Breast epithelium (tissue), 4 donors: ENCODE measurements around the gene HSPA1A. TPM values are rescaled to one million over a fixed set of nuclear protein-coding genes. Genes with fewer than 3 reads are reported as not detected.
"Not testable (repeated sequence)": the region's sequence is repeated elsewhere in the genome, so short reads cannot be mapped to it uniquely, and the experiment has no call there.

Source experiments
- DNase-seq, 2 donors: peaks; one replicate each; pipeline ENCODE4 v3.0.0-alpha.2; 2019; ENCODE audit warnings: low spot score in 2 of 2
- H3K27ac ChIP-seq, 2 donors: fragments of 200-600 bp; sonication (generic) in 1 of 2; one replicate each; pipeline ENCODE4 v1.5.1; 2016 to 2019; ENCODE audit warnings: mild to moderate bottlenecking in 1 of 2
- H3K27me3 ChIP-seq, 2 donors: fragments of 200-600 bp; sonication (generic) in 1 of 2; one replicate each; pipeline versions ENCODE4 v1.5.1 to v1.6.0; 2017 to 2019; ENCODE audit warnings: control low read depth in 1 of 2, mild to moderate bottlenecking in 1 of 2
- H3K36me3 ChIP-seq: fragments of 200-600 bp; one replicate; pipeline ENCODE4 v1.5.1; 2019
- H3K4me1 ChIP-seq, 2 donors: fragments of 200-600 bp; sonication (generic); one replicate each; pipeline ENCODE4 v1.5.1; 2016 to 2019; ENCODE audit warnings: control low read depth in 1 of 2
- H3K4me3 ChIP-seq, 3 donors: fragments of 200-600 bp; sonication (generic); 1 replicate in 2 of 3; 2 replicates in 1 of 3; pipeline ENCODE4 v1.5.1; 2016 to 2019; ENCODE audit warnings: mild to moderate bottlenecking in 3 of 3, moderate library complexity in 2 of 3
- H3K9me3 ChIP-seq, 2 donors: fragments of 200-600 bp; sonication (generic) in 1 of 2; one replicate each; pipeline ENCODE4 v1.5.1; 2016 to 2019; ENCODE audit warnings: control low read depth in 1 of 2
- POLR2A ChIP-seq: fragments of 450-650 bp; IDR thresholded peaks from one replicate; pipeline ENCODE4 v1.6.1; 2016; ENCODE audit warnings: antibody characterized with exemption, mild to moderate bottlenecking, moderate library complexity
- POLR2AphosphoS5 ChIP-seq, 3 donors: sonication (generic); formaldehyde crosslinking; IDR thresholded peaks; one replicate each; pipeline ENCODE4 v1.6.1; 2017; ENCODE audit warnings: antibody characterized with exemption in 3 of 3
- intact Hi-C: fragments of 100-400 bp; cut with DNase I; formaldehyde crosslinking; loops from one replicate; pipeline ENCODE4 v1.15.1; 2023; ENCODE audit warnings: low total_unique reads
- total RNA-seq, 3 donors: library from RNA; depleted of rRNA; stranded (reverse); fragments of >200 nt; gene quantifications; one replicate each; pipeline ENCODE4 v1.1.0, GENCODE V29; 2016
- TF ChIP-seq, protein P1 (sequence below), 3 donors: fragments of 450-650 bp; IDR thresholded peaks; one replicate each; pipeline ENCODE4 v1.5.1; 2016 to 2017; ENCODE audit warnings: antibody characterized with exemption in 3 of 3, mild to moderate bottlenecking in 3 of 3, moderate library complexity in 3 of 3

The HSPA1A gene
- total RNA-seq, 3 donors from 2014 or later = 136 to 459 (median 202) TPM

DNA sequence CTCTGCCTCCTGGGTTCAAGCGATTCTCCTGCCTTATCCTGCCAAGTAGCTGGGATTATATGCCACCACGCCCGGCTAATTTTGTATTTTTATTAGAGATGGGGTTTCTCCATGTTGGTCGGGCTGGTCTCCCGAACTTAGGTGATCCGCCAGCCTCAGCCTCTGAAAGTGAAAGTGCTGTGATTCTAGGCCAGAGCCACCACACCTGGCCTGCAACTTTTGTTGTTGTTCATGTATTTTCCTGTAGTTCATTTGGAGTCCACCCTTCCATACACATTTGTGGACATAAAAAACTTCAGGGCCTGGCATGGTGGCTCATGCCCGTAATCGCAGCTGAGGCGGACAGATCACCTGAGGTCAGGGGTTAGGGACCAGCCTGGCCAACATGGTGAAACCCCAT is 26.7 kb downstream of the HSPA1A start:
- H3K36me3 ChIP-seq = no peaks in the 10 kb centered on the region
- TF ChIP-seq POLR2AphosphoS5 (IDR thresholded peaks at IDR 0.05) = no peak
- TF ChIP-seq POLR2A = no peak
- TF ChIP-seq, protein P1, sequence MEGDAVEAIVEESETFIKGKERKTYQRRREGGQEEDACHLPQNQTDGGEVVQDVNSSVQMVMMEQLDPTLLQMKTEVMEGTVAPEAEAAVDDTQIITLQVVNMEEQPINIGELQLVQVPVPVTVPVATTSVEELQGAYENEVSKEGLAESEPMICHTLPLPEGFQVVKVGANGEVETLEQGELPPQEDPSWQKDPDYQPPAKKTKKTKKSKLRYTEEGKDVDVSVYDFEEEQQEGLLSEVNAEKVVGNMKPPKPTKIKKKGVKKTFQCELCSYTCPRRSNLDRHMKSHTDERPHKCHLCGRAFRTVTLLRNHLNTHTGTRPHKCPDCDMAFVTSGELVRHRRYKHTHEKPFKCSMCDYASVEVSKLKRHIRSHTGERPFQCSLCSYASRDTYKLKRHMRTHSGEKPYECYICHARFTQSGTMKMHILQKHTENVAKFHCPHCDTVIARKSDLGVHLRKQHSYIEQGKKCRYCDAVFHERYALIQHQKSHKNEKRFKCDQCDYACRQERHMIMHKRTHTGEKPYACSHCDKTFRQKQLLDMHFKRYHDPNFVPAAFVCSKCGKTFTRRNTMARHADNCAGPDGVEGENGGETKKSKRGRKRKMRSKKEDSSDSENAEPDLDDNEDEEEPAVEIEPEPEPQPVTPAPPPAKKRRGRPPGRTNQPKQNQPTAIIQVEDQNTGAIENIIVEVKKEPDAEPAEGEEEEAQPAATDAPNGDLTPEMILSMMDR (IDR thresholded peaks at IDR 0.05) = no peak
- H3K27me3 ChIP-seq = no peaks in the 10 kb centered on the region
- no peak for DNase-seq
- H3K9me3 ChIP-seq = no peaks in the 10 kb centered on the region
- peaks cover 0 to 8% of the 10 kb centered on the region in 2 donors for H3K4me1 ChIP-seq
- intact Hi-C loops = no loop called here
- H3K4me3 ChIP-seq = no peak overlapping the region
- H3K27ac ChIP-seq = no peak overlapping the region

DNA sequence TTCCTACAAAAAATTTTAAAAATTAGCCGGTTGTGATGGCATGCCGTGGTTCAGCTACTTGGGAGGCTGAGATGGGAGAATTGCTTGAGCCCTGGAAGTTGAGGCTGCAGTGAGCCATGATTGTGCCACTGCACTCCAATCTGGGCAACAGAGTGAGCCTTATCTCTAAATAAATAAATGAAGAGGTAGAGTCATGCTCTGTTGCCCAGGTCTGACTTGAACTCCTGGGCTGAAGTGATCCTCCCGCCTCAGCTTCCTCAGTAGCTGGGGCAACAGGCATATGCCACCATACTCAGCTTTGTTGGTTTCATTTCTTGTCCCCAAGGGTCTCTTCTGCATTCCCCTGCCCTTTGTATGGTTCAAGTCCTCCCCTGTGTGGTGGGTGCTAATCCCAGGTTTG is 29.2 kb downstream of the HSPA1A start:
- intact Hi-C loops = no loop called here
- H3K36me3 ChIP-seq = no peaks in the 10 kb centered on the region
- no peak overlapping the region for H3K27ac ChIP-seq
- no peaks in the 10 kb centered on the region for H3K27me3 ChIP-seq
- no peak for DNase-seq
- TF ChIP-seq POLR2A = no peak
- TF ChIP-seq, protein P1 (IDR thresholded peaks at IDR 0.05) = no peak
- TF ChIP-seq POLR2AphosphoS5 (IDR thresholded peaks at IDR 0.05) = no peak
- H3K4me3 ChIP-seq = no peak overlapping the region
- H3K4me1 ChIP-seq = no peaks in the 10 kb centered on the region
- H3K9me3 ChIP-seq = no peaks in the 10 kb centered on the region

DNA sequence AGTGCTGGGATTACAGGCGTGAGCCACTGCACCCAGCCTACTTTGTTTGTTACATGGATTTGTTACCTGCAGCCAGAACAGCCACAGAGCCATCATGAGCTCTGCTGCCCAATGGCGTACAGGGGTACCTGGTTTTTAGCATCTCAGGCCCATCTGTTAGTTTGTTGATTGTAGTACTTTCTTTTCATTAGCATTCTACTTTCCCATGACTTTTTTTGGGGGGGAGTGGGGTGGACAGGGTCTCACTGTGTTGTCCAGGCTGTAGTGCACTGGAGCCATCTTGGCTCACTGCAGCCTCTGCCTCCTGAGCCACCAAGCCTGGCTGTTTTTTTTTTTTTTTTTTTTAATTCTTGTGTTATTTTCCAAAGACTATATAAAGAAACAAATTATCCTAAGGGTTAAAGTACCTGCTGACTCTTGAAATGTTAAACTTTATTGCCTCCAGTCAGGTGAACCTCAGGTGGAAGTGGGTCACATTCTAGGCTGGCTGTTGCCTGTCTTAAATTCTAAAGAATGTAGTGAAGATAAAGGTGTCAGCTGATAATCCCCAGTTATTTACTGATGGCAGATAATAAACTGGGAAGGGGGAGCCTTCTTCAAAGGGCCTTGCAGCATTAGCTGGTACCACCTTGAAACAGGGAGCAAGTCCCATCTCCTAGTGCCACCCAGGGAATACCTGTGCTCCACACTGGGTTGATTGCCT is 32.1 kb downstream of the HSPA1A start:
- TF ChIP-seq POLR2A = no peak
- TF ChIP-seq, protein P1 (IDR thresholded peaks at IDR 0.05) = no peak
- no peak for TF ChIP-seq POLR2AphosphoS5 (IDR thresholded peaks at IDR 0.05)
- H3K4me3 ChIP-seq = no peak overlapping the region
- no peaks in the 10 kb centered on the region for H3K4me1 ChIP-seq
- no peaks in the 10 kb centered on the region for H3K36me3 ChIP-seq
- no peak for DNase-seq
- intact Hi-C loops = no loop called here
- H3K27me3 ChIP-seq = no peaks in the 10 kb centered on the region
- no peaks in the 10 kb centered on the region for H3K9me3 ChIP-seq
- no peak overlapping the region for H3K27ac ChIP-seq

DNA sequence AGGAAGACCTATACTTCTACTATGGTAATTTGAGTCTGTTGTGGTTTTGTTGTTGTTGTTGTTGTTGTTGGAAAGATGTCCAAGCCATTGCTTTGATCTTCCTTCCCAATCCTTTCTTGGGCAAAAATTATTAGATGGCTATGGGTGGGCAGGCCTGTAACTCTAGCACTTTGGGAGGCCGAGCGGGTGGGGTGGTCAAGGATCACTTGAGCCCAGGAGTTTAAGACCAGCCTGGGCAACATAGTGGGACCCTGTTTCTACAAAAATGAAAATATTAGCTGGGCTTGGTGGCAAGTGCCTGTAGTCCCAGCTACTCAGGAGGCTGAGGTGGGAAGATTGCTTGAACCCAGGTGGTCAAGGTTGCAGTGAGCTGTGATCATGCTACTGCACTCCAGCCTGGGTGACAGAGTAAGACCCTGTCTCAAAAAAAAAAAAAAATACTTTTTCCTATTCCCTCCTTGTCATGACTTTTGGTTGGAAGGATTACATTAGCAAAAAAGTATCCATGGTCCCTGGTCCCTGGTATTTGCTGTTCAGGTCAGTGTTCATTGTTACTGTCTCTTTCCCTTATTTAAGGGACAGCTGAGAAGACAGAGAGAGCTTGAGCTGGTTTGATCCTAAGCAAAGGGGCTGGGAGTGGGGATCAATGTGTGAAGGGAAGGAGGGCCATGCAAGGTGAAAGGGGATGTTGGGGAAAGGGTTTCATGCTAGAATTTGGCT is 35.6 kb downstream of the HSPA1A start:
- no peak overlapping the region for H3K27ac ChIP-seq
- no peaks in the 10 kb centered on the region for H3K4me1 ChIP-seq
- H3K9me3 ChIP-seq = no peaks in the 10 kb centered on the region
- no peak for DNase-seq
- H3K27me3 ChIP-seq = no peaks in the 10 kb centered on the region
- TF ChIP-seq, protein P1 (IDR thresholded peaks at IDR 0.05) = no peak
- TF ChIP-seq POLR2A (no peak), POLR2AphosphoS5 (IDR thresholded peaks at IDR 0.05) (no peak)
- no peaks in the 10 kb centered on the region for H3K36me3 ChIP-seq
- H3K4me3 ChIP-seq = no peak overlapping the region
- intact Hi-C loops = no loop called here

DNA sequence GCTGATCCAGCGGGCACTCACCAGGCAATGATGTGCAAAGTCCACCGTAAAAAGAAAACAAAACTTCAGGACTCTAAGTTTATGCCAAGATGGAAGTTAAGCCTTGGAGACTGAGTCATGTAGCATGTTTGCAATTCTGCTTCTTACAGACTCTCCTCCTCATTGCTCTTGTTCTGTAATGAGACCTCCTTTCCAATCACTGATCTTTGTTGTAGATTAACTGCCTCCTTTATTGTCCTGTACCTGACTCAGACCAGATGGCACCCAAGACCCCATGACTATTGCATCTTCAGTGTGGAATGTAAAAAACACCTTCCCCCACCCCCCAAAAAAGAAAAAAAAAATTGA is 36.1 kb downstream of the HSPA1A start:
- TF ChIP-seq POLR2A (no peak), POLR2AphosphoS5 (IDR thresholded peaks at IDR 0.05) (no peak)
- TF ChIP-seq, protein P1 (IDR thresholded peaks at IDR 0.05) = no peak
- DNase-seq = no peak
- intact Hi-C loops = no loop called here

DNA sequence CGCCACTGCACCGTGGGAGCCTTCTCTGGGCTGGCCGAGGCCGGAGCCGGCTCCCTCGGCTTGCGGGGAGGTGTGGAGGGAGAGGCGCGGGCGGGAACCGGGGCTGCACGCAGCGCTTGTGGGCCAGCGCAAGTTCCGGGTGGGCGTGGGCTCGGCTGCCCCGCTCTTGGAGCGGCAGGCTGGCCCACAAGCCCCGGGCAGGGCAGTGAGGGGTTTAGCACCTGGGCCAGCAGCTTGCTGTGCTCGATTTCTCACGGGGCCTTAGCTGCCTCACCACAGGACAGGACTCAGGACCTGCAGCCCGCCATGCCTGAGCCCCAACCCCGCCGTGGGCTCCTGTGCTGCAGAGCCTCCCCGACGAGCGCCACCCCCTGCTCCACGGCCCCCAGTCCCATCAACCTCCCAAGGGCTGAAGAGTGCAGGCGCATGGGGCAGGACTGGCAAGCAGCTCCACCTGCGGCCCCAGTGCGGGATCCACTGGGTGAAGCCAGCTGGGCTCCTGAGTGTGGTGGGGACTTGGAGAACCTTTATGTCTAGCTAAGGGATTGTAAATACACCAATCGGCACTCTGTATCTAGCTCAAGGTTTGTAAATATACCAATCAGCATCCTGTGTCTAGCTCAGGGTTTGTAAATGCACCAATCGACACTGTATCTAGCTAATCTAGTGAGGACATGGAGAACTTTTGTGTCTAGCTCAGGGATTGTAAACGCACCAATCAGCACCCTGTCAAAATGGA is 36.8 kb downstream of the HSPA1A start:
- intact Hi-C loops, H3K27ac ChIP-seq, H3K27me3 ChIP-seq, H3K4me1 ChIP-seq, H3K4me3 ChIP-seq, H3K9me3 ChIP-seq, H3K36me3 ChIP-seq, DNase-seq: not testable (repeated sequence)

More for the DNA sequence above, 36.1 kb downstream of the HSPA1A start:
- H3K27ac ChIP-seq = no peak overlapping the region
- H3K9me3 ChIP-seq = no peaks in the 10 kb centered on the region
- no peaks in the 10 kb centered on the region for H3K36me3 ChIP-seq
- H3K27me3 ChIP-seq = no peaks in the 10 kb centered on the region
- no peaks in the 10 kb centered on the region for H3K4me1 ChIP-seq
- no peak overlapping the region for H3K4me3 ChIP-seq

DNA sequence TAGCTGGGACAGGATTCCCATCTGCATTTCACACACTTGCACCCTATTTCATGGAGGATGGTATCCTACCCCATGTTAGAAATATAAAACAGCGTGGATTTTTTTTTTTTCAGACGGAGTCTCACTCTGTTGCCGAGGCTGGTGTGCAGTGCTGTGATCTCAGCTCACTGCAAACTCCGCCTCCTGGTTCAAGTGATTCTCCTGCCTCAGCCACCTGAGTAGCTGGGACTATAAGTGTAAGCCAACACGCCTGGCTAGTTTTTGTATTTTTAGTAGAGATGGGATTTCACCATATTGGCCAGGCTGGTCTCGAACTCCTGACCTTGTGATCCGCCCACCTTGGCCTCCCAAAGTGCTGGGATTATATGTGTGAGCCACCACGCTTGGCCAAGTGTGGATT is 42.4 kb downstream of the HSPA1A start:
- H3K27me3 ChIP-seq, H3K4me1 ChIP-seq, H3K27ac ChIP-seq, H3K36me3 ChIP-seq, H3K9me3 ChIP-seq, DNase-seq, H3K4me3 ChIP-seq, intact Hi-C loops: not testable (repeated sequence)
